Skin epidermis (tissue), 12 donors: ENCODE data around the gene PGLYRP3.
A peak's percentile ranks its signal among the peaks of the same experiment; 100 is the strongest.

ENCODE experiments used
- H3K27ac ChIP-seq, 21 experiments: fragments of 200-600 bp; sonication (generic) in 11 of 21; one replicate each; pipeline ENCODE4 v1.5.0; 2020; ENCODE audit warnings: mild to moderate bottlenecking in 3 of 21, inconsistent platforms in 2 of 21, moderate library complexity in 2 of 21
- H3K4me3 ChIP-seq, 7 experiments: fragments of 200-600 bp; sonication (generic) in 2 of 7; one replicate each; pipeline ENCODE4 v1.5.0; 2020; ENCODE audit warnings: inconsistent platforms in 2 of 7, mild to moderate bottlenecking in 2 of 7, moderate library complexity in 1 of 7

The PGLYRP3 gene, protein sequence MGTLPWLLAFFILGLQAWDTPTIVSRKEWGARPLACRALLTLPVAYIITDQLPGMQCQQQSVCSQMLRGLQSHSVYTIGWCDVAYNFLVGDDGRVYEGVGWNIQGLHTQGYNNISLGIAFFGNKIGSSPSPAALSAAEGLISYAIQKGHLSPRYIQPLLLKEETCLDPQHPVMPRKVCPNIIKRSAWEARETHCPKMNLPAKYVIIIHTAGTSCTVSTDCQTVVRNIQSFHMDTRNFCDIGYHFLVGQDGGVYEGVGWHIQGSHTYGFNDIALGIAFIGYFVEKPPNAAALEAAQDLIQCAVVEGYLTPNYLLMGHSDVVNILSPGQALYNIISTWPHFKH

GRCh38 chr1:153312570-153313186, at the start of gene PGLYRP3:
Gene PGLYRP3, minus strand, starts transcription at chr1:153312952. Its CDS starts 2,287 bp downstream, at chr1:153310665.
- peak within 1 kb of the TSS in 12 of 21 experiments; percentile 4 to 70 (median 50) for H3K27ac ChIP-seq
- peak within 1 kb of the TSS in 2 of 7 experiments; percentile 15 for H3K4me3 ChIP-seq

GRCh38 chr1:153362187-153362775, 49.5 kb upstream of the PGLYRP3 start:
- Histone ChIP-seq H3K27ac (peak overlapping the region in 5 of 21 experiments; percentile 11 to 91 (median 29)), H3K4me3 (no peak overlapping the region)

- peak overlapping the region in 4 of 21 experiments; percentile 26 to 91 (median 74) for H3K27ac ChIP-seq
Observed at GRCh38 chr1:153361480-153362109, 48.8 kb upstream of the PGLYRP3 start.

DNA sequence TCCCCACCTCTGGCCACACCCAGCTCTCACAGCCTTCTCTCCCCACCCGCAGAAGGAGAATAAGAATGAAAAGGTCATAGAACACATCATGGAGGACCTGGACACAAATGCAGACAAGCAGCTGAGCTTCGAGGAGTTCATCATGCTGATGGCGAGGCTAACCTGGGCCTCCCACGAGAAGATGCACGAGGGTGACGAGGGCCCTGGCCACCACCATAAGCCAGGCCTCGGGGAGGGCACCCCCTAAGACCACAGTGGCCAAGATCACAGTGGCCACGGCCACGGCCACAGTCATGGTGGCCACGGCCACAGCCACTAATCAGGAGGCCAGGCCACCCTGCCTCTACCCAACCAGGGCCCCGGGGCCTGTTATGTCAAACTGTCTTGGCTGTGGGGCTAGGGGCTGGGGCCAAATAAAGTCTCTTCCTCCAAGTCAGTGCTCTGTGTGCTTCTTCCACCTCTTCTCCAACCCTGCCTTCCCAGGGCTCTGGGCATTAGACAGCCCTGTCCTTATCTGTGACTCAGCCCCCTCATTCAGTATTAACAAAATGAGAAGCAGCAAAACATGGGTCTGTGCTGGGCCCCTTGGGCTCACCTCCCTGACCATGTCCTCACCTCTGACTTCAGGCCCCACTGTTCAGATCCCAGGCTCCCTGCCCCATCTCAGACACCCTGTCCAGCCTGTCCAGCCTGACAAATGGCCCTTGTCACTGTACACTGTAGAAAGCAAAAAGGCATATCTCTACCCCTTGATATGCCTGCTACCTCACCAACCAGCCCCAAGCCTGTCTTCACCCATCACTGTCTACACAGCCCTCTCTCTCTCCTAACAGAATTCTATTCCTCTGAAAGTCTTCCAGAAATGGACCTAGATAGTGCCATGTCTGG, 48.1 kb upstream of the PGLYRP3 start:
- Histone ChIP-seq H3K4me3 (peak overlapping the region in 1 of 7 experiments; percentile 37), H3K27ac (peak overlapping the region in 6 of 21 experiments; percentile 10 to 91 (median 72))

More at GRCh38 chr1:153361480-153362109, 48.8 kb upstream of the PGLYRP3 start:
- no peak overlapping the region for H3K4me3 ChIP-seq

DNA sequence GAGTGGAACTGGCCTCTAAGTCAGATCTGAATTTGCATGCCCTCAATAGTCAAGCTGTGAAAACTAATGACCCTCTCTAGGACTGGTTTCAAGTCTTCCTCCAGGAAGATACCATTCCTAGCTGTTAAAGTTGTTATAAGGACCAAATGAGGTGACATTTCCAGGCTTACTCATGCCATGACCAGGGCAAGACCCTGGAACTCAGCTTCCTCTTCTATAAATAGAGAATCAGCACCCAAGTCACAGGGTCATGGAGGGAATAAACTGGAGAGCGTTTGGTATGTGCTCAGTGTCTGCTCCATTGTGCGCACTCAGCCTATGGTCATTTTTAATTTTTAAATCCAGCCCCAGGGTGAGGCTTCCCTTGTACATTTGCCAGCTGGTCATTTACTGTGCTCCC, 47.4 kb upstream of the PGLYRP3 start:
- H3K4me3 ChIP-seq: peak overlapping the region in 3 of 7 experiments; percentile 26 to 38 (median 37)
- peak overlapping the region in 6 of 21 experiments; percentile 10 to 91 (median 79) for H3K27ac ChIP-seq

DNA sequence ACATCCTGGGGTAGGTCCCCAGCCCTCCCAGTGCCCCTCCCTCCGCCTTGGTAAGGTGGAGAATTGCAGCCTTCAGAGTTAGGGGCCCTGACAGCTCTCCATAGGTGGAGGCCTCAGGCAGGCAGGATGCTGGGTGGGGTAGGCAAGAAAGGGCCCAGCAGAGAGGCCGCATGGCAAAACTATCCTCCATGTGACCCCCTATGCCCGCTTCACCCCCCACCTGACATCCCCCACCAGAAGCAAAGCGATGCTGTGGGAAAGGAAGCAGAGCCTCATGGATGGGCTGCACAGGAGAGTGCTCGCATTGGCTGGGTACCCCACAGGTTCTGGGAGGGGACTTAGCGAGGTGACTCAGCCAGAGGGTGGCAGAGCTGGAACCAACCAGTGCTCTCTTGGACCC, 46.5 kb upstream of the PGLYRP3 start:
- H3K4me3 ChIP-seq: peak overlapping the region in 6 of 7 experiments; percentile 23 to 38 (median 29)

GRCh38 chr1:153358691-153358975, 45.9 kb upstream of the PGLYRP3 start:
- peak overlapping the region in 17 of 21 experiments; percentile 6 to 91 (median 67) for H3K27ac ChIP-seq
- peak overlapping the region in 6 of 7 experiments; percentile 23 to 38 (median 29) for H3K4me3 ChIP-seq

More for the DNA sequence above, 46.5 kb upstream of the PGLYRP3 start:
- H3K27ac ChIP-seq: peak overlapping the region in 11 of 21 experiments; percentile 48 to 91 (median 79)

DNA sequence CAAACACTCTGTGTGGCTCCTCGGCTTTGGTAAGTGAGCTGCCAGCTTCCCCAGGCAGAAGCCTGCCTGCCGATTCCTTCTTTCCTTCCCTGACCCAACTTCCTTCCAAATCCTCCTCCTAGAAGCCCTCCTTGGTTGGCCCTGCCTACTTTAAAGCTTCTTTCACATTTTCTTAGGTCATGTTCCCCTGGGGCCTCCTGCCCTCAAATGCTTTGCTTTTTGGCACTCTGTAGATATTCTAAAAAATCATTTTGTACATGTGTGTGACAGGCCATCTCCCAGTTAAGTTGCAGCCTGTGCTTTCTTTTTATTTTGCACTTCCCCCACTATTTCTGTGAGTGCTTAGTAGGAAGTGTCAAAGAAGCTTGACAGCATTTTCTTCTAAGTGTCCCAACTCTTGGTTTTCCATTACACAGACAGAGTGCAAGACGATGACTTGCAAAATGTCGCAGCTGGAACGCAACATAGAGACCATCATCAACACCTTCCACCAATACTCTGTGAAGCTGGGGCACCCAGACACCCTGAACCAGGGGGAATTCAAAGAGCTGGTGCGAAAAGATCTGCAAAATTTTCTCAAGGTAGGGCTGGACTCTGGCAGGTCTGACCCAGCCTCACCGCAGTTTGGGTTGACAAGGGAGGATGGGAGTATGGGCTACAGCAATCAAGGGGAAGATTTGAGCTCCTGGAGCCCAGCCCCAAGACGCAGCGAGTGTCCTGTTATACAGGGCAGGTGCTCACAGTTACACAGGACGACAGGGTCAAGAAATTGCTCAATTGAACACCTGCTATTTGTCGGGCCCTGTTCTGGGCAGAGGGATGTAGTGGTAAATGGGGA, 45.3 kb upstream of the PGLYRP3 start, which contains the start of gene S100A9:
S100A9 (plus strand) TSS at position 2 of the 838 bp plus-strand sequence; CDS start at position 432, 430 bp downstream.
- Histone ChIP-seq H3K4me3 (peak within 1 kb of the TSS in 6 of 7 experiments; percentile 23 to 38 (median 29)), H3K27ac (peak within 1 kb of the TSS in 19 of 21 experiments; percentile 13 to 91 (median 70))

DNA sequence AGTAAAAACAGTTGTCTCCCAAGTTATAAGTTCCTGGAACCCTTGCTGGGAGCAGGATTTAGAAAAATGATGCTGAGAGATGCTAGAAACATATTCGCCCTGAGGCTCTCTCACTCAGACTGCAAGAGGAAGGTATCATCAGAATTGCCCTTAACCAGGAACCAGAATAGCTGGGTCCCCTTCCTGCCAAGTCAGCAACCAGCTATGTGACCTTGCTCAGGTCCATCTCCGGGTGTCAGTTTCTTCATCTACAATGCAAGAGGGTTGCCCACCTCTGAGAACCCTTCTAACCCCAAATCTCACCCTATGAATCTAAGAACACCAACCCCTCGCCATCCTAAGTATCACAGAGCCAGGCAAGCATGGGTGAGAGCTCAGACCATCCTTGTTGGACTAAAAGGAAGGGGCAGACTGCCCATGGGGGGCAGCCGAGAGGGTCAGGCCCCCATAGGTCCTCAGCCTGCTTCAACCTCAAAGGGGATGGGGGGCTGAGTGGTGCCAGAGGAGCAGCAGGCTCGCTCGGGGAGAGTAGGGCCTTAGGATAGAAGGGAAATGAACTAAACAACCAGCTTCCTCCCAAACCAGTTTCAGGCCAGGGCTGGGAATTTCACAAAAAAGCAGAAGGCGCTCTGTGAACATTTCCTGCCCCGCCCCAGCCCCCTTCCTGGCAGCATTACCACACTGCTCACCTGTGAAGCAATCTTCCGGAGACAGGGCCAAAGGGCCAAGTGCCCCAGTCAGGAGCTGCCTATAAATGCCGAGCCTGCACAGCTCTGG, 44.5 kb upstream of the PGLYRP3 start:
- Histone ChIP-seq H3K27ac (peak overlapping the region in 18 of 21 experiments; percentile 13 to 91 (median 71)), H3K4me3 (peak overlapping the region in 6 of 7 experiments; percentile 23 to 38 (median 29))

- H3K27ac ChIP-seq: peak overlapping the region in 15 of 21 experiments; percentile 13 to 91 (median 66)
Observed at GRCh38 chr1:153356392-153357075, 43.8 kb upstream of the PGLYRP3 start.

GRCh38 chr1:153355445-153356071, 42.8 kb upstream of the PGLYRP3 start:
- Histone ChIP-seq H3K4me3 (no peak overlapping the region), H3K27ac (peak overlapping the region in 3 of 21 experiments; percentile 76 to 90 (median 82))

More at GRCh38 chr1:153356392-153357075, 43.8 kb upstream of the PGLYRP3 start:
- no peak overlapping the region for H3K4me3 ChIP-seq

DNA sequence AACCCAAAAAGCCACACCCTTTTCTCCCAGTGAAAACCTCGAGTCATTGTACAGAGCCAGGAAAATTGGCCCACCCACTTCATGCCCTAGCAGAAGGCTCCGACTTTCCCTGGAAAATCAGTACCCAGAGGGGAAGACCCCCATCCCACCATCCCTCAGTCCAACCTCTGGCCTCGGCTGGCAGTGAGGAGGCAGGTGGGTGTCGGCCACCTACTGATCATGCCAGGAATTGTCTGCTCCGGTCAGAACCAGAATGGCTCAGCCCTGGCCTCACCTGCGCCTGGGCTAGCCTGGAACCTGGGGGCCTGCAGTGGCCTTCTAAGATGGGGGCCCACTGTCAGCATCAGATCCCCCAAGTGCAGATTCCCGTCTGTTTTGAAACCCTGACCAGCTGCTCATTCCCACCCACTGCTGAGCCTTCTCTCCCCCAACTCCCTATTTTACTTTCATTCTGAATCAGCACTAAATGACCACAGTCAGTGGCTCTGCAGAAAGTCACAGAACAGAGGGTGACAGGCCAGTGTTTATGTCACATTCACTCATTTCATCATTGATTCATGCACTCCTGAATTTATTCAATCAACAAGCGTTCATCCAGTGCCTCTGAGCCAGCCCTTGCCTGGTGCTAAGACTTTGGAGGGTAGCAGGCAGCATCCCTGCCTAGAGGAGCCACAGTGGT, 41.9 kb upstream of the PGLYRP3 start:
- Histone ChIP-seq H3K27ac (peak overlapping the region in 1 of 21 experiments; percentile 9), H3K4me3 (no peak overlapping the region)

DNA sequence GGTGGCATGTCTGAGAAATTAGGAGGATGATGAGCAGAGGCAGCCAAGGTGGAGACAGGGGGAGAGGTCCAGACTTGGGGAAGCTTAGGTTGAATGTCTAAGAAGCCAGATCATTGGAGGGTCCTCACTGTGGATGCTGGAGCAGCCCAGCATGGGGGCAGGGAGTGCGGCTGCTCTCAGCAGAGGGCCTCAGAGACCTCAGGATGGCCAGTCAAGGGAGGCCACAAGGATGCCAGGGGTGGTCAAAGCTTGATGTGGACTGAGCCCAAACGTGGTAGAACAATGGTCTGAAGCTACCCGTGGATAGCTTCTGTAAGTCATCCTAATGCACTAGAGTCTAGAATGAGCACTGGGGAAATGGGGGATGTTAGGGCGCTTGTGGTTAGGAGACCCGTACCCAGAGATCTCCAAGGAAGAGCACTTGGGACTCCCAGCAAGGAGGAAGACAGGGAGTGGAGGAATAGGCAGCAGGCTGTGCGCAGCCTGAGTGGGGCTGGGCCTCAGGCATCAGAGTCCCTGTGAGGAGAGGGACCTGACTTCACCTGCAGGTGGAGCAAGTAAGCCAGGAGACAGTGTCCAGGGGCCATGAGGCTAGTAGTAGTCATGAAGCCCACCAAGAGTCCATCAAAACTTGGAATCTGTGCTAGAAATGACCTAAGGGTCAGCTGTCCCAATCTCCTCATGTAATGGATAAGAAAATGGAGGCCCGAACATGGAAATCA, 40.6 kb upstream of the PGLYRP3 start:
- H3K27ac ChIP-seq: no peak overlapping the region
- no peak overlapping the region for H3K4me3 ChIP-seq

- Histone ChIP-seq H3K27ac (no peak overlapping the region), H3K4me3 (no peak overlapping the region)
Observed at GRCh38 chr1:153352523-153352922, 39.8 kb upstream of the PGLYRP3 start.
